ENCODE measurements around the gene ELL2.
"Not testable (repeated sequence)": the region's sequence is repeated elsewhere in the genome, so short reads cannot be mapped to it uniquely, and the experiment has no call there.

ELL2 gene

DNA sequence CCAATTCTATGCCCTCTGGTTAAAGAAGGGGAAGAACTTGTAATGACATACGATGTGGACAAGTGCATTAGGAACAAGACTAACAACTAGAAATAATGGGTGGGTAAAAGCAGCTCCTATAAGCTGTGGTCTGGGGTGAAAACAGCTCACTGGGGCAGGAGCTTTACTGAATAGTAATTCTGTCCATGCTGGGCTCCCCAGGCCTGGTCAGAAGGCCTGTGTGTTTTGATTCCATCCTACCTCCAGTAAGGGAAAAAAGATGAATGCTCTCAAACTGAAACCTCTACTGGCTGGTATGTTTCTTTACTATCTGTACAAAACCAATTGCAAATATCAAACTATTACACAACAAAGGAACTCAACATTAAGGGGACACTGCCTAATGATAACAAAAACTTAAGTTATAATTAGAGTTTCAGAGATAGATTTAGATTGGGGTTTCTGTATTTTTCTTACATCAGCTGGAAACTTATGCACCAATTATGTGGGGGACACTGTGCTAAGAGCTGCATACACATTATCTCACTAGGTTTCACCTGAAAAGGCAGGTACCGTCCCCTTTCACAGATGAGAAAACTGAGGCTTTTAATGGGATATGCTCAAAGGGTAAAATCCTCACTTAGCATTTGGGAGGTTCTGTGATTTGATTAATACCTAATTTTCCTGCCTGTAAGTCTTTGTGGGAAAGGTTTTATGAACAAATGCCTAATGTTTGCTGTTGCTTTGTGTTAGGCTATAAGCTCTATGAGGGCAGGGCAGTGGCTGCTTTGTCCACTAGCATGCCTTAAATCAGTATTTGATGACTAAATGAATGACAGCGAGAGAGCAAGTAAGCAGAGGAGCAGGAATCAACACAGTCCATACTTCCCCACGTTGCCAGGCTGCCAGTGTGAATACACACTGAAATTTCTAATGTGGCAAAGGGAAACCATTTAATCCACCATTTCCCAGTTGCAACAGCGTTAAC, 53.6 kb downstream of the ELL2 start:
- no peaks in the 10 kb centered on the region for H3K36me3 ChIP-seq (ENCODE audit: control insufficient read depth, insufficient read depth, low read length)
- no peak overlapping the region for H3K27ac ChIP-seq (ENCODE audit: low read depth, low read length, severe bottlenecking)
- no peak overlapping the region for H3K4me3 ChIP-seq (ENCODE audit: extremely low read depth, insufficient read depth, low read length, poor library complexity, severe bottlenecking)
- WGBS, 2 experiments (ENCODE audit: insufficient coverage in 2 of 2), result 94 to 100% methylated on average over 1 to 3 of the region's 5 CpGs
- no peaks in the 10 kb centered on the region for H3K9me3 ChIP-seq (ENCODE audit: control insufficient read depth, low read length)
- H3K4me1 ChIP-seq (ENCODE audit: control insufficient read depth, insufficient read depth, low read length, poor library complexity, severe bottlenecking), result peaks cover 6% of the 10 kb centered on the region

GRCh38 chr5:95907067-95907705, 54.5 kb downstream of the ELL2 start:
- no peak overlapping the region for H3K4me3 ChIP-seq (ENCODE audit: extremely low read depth, insufficient read depth, low read length, poor library complexity, severe bottlenecking)
- WGBS, 2 experiments (ENCODE audit: insufficient coverage in 2 of 2), result no CpG with 5 or more reads among the region's 5 CpGs
- no peak overlapping the region for H3K27ac ChIP-seq (ENCODE audit: low read depth, low read length, severe bottlenecking)
- H3K9me3 ChIP-seq (ENCODE audit: control insufficient read depth, low read length), result no peaks in the 10 kb centered on the region
- H3K4me1 ChIP-seq (ENCODE audit: control insufficient read depth, insufficient read depth, low read length, poor library complexity, severe bottlenecking), result peaks cover 6% of the 10 kb centered on the region
- H3K36me3 ChIP-seq (ENCODE audit: control insufficient read depth, insufficient read depth, low read length), result peaks cover under 1% of the 10 kb centered on the region

DNA sequence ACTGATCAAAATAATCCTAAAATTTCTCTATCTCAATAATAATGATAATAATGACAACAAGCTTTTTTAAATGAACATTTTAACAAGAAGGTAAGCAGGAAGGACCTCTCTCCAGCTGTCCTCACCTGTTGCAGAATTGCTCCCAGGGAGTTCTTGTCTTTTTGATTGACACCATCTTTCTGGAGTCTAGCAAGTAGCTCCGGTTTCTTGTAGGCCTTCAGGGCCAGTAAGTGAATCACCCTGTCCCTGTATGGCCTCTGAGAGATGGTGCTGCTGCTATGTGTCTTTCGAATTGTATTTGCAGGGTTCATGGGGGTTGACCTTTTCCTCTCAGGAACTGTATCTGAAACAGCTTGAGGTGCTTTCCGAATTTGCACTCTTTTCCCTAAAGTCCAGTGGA, 55.3 kb downstream of the ELL2 start:
- H3K27ac ChIP-seq (ENCODE audit: low read depth, low read length, severe bottlenecking); H3K36me3 ChIP-seq (ENCODE audit: control insufficient read depth, insufficient read depth, low read length); H3K4me3 ChIP-seq (ENCODE audit: extremely low read depth, insufficient read depth, low read length, poor library complexity, severe bottlenecking); H3K9me3 ChIP-seq (ENCODE audit: control insufficient read depth, low read length): not testable (repeated sequence)
- WGBS, 2 experiments (ENCODE audit: insufficient coverage in 2 of 2), result 86 to 93% methylated on average over 1 to 2 of the region's 3 CpGs
- peaks cover 12% of the 10 kb centered on the region for H3K4me1 ChIP-seq (ENCODE audit: control insufficient read depth, insufficient read depth, low read length, poor library complexity, severe bottlenecking)

DNA sequence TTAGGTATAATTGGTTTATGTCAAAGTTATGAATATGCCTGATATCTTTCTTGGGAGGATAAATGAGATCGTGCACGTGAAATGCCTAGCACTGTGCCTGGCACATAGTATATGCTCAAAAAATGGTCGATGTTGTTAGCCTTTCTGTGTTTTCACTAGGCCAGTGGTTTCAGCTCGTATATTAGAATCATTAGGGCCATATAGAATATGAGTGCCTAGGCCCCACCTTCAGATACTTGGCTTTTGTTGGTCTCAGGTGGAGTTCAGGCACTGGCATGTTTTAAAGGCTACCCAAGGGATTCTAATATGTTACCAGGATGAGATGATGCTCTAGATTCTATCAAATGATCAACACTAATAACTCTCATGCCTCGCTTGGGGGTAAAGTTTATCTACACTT, 56.8 kb downstream of the ELL2 start:
- no peak overlapping the region for H3K4me3 ChIP-seq (ENCODE audit: extremely low read depth, insufficient read depth, low read length, poor library complexity, severe bottlenecking)
- no peak overlapping the region for H3K27ac ChIP-seq (ENCODE audit: low read depth, low read length, severe bottlenecking)
- peaks cover 13% of the 10 kb centered on the region for H3K36me3 ChIP-seq (ENCODE audit: control insufficient read depth, insufficient read depth, low read length)
- H3K4me1 ChIP-seq (ENCODE audit: control insufficient read depth, insufficient read depth, low read length, poor library complexity, severe bottlenecking), result peaks cover 11% of the 10 kb centered on the region
- WGBS, 2 experiments (ENCODE audit: insufficient coverage in 2 of 2), result 97 to 100% methylated on average over 2 to 4 of the region's 5 CpGs
- no peaks in the 10 kb centered on the region for H3K9me3 ChIP-seq (ENCODE audit: control insufficient read depth, low read length)

GRCh38 chr5:95903838-95904237, 57.8 kb downstream of the ELL2 start:
- 97 to 100% methylated on average over 4 of the region's 4 CpGs for WGBS, 2 experiments (ENCODE audit: insufficient coverage in 2 of 2)
- no peaks in the 10 kb centered on the region for H3K9me3 ChIP-seq (ENCODE audit: control insufficient read depth, low read length)
- H3K27ac ChIP-seq (ENCODE audit: low read depth, low read length, severe bottlenecking), result no peak overlapping the region
- H3K4me1 ChIP-seq (ENCODE audit: control insufficient read depth, insufficient read depth, low read length, poor library complexity, severe bottlenecking), result peaks cover 7% of the 10 kb centered on the region
- H3K36me3 ChIP-seq (ENCODE audit: control insufficient read depth, insufficient read depth, low read length), result peaks cover 20% of the 10 kb centered on the region
- no peak overlapping the region for H3K4me3 ChIP-seq (ENCODE audit: extremely low read depth, insufficient read depth, low read length, poor library complexity, severe bottlenecking)

DNA sequence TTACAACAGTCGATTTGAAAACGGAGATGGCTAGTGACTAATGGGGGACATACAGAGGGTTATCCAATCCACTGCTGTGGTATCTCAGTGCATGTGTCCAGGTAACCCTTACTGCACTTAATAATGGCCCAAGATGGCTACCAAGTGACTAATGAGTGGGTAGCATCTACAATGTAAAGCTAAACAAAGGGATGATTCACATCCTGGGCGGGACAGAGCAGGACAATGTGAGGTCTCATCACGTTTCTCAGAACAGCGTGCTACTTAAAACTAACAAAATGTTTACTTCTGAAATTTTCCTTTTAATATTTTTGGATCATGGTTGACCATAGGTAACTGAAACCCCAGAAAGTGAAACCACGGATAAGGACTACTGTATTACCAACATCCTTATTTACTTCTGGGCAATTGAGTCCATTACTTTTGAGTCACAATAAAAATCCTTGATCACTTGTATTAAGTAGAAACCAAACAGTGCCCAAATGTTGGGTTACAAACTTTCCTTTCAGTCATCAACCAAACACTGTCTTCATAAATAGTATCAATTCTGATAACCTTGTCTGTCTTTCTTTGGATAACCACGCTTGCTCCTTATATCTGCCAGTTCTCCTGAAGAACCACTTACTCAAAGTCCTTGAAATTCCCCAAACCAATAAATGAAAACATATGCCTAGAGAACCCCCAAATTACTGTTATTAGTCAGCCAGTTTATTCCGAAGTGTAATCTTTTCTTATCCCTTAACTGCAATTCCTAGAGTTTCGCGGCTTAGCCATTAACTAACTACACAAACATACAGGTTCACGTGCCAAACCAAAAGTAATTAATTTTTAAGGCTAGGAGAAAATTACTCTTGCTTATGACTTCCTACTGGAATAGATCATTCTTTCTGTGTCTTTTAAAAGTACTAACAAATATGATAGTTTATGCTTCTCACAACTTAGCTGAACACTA, 59.7 kb downstream of the ELL2 start:
- H3K4me1 ChIP-seq (ENCODE audit: control insufficient read depth, insufficient read depth, low read length, poor library complexity, severe bottlenecking), result peaks cover 5% of the 10 kb centered on the region
- 90 to 97% methylated on average over 5 of the region's 11 CpGs for WGBS, 2 experiments (ENCODE audit: insufficient coverage in 2 of 2)
- peaks cover 30% of the 10 kb centered on the region for H3K36me3 ChIP-seq (ENCODE audit: control insufficient read depth, insufficient read depth, low read length)
- H3K27ac ChIP-seq (ENCODE audit: low read depth, low read length, severe bottlenecking), result peak overlapping the region; percentile 6
- no peaks in the 10 kb centered on the region for H3K9me3 ChIP-seq (ENCODE audit: control insufficient read depth, low read length)
- no peak overlapping the region for H3K4me3 ChIP-seq (ENCODE audit: extremely low read depth, insufficient read depth, low read length, poor library complexity, severe bottlenecking)

DNA sequence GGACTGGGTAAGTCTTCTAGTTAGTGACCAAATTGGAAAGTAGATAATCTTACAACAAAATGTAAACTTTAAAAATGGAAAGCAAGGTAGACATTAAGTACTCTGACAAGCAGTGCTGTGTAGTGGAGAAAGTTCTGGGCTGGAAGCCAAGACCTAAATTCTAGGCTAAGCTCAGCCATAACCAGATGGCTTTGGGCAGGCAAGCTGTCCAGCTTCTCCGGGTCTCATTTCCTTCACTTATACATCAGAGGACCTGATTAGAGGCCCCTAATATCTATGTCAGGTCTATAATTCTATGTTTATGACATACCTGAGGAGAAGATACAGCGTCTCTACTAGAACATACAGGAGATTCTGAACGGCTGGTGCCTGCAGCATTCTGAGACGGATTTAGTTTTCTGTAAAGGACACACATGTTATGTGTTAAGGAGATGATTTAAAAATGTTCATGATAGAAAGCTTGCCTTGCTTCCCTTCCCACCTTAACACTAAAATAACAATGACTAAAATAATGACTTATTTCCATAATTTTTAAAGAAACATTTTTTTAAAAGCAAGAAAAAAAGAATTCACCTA, 61.2 kb downstream of the ELL2 start:
- Histone ChIP-seq H3K27ac (ENCODE audit: low read depth, low read length, severe bottlenecking) (no peak overlapping the region), H3K4me1 (ENCODE audit: control insufficient read depth, insufficient read depth, low read length, poor library complexity, severe bottlenecking) (peaks cover 5% of the 10 kb centered on the region), H3K9me3 (ENCODE audit: control insufficient read depth, low read length) (no peaks in the 10 kb centered on the region), H3K4me3 (ENCODE audit: extremely low read depth, insufficient read depth, low read length, poor library complexity, severe bottlenecking) (no peak overlapping the region), H3K36me3 (ENCODE audit: control insufficient read depth, insufficient read depth, low read length) (peaks cover 42% of the 10 kb centered on the region)
- WGBS, 2 experiments (ENCODE audit: insufficient coverage in 2 of 2), result 100% methylated on average over 2 of the region's 4 CpGs; no CpG with 5 or more reads in 1 of the 2 experiments

GRCh38 chr5:95899829-95900228, 61.8 kb downstream of the ELL2 start:
- H3K4me1 ChIP-seq (ENCODE audit: control insufficient read depth, insufficient read depth, low read length, poor library complexity, severe bottlenecking), result peaks cover 5% of the 10 kb centered on the region
- H3K4me3 ChIP-seq (ENCODE audit: extremely low read depth, insufficient read depth, low read length, poor library complexity, severe bottlenecking), result no peak overlapping the region
- H3K27ac ChIP-seq (ENCODE audit: low read depth, low read length, severe bottlenecking), result no peak overlapping the region
- peaks cover 48% of the 10 kb centered on the region for H3K36me3 ChIP-seq (ENCODE audit: control insufficient read depth, insufficient read depth, low read length)
- H3K9me3 ChIP-seq (ENCODE audit: control insufficient read depth, low read length), result no peaks in the 10 kb centered on the region
- WGBS, 2 experiments (ENCODE audit: insufficient coverage in 2 of 2), result 78 to 90% methylated on average over 2 to 3 of the region's 3 CpGs

GRCh38 chr5:95899006-95899405, 62.6 kb downstream of the ELL2 start:
- Histone ChIP-seq H3K4me3 (ENCODE audit: extremely low read depth, insufficient read depth, low read length, poor library complexity, severe bottlenecking) (no peak overlapping the region), H3K9me3 (ENCODE audit: control insufficient read depth, low read length) (no peaks in the 10 kb centered on the region), H3K27ac (ENCODE audit: low read depth, low read length, severe bottlenecking) (no peak overlapping the region), H3K4me1 (ENCODE audit: control insufficient read depth, insufficient read depth, low read length, poor library complexity, severe bottlenecking) (peaks cover 5% of the 10 kb centered on the region), H3K36me3 (ENCODE audit: control insufficient read depth, insufficient read depth, low read length) (peaks cover 53% of the 10 kb centered on the region)
- WGBS, 2 experiments (ENCODE audit: insufficient coverage in 2 of 2), result no CpG with 5 or more reads among the region's 1 CpG

DNA sequence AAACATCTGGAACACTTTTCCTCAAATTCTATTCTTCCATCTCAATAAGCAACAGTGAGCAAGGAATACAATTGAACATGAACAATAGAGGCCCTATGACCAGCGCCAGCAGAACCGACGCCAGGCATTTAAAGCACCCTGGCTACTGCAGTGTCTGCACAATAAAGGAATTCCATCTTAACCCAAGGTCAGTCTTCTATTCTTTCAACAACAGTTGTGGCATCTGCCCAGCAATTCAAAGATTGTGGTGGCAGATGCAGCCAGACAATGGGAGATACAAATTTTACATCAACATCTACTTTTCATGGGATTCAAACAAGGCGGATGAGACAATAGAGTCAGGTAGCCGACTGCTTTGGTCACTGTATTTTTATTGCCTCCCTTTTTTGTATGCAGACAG, 65.9 kb downstream of the ELL2 start:
- Histone ChIP-seq H3K9me3 (ENCODE audit: control insufficient read depth, low read length) (no peaks in the 10 kb centered on the region), H3K4me3 (ENCODE audit: extremely low read depth, insufficient read depth, low read length, poor library complexity, severe bottlenecking) (no peak overlapping the region), H3K27ac (ENCODE audit: low read depth, low read length, severe bottlenecking) (no peak overlapping the region), H3K4me1 (ENCODE audit: control insufficient read depth, insufficient read depth, low read length, poor library complexity, severe bottlenecking) (no peaks in the 10 kb centered on the region), H3K36me3 (ENCODE audit: control insufficient read depth, insufficient read depth, low read length) (peaks cover 57% of the 10 kb centered on the region)
- 60 to 62% methylated on average over 1 to 3 of the region's 5 CpGs for WGBS, 2 experiments (ENCODE audit: insufficient coverage in 2 of 2)

Data from mesodermal cell (in vitro differentiated cells).